Mesendoderm (in vitro differentiated cells): ENCODE data around the gene POM121L2.
"Not testable (repeated sequence)": the region's sequence is repeated elsewhere in the genome, so short reads cannot be mapped to it uniquely, and the experiment has no call there.

ENCODE experiments used
- DNase-seq: peaks from one replicate; pipeline ENCODE4 v3.0.0; 2013
- H2AK5ac ChIP-seq: 2 replicates; pipeline ENCODE4 v1.6.1; 2013; ENCODE audit warnings: low read length, inconsistent platforms
- H2BK120ac ChIP-seq: 2 replicates; pipeline ENCODE4 v1.6.1; 2013; ENCODE audit warnings: low read depth, mild to moderate bottlenecking, low read length, moderate library complexity, mixed read lengths
- H2BK15ac ChIP-seq: replicated peaks from 2 replicates; pipeline ENCODE4 v1.6.1; 2013; ENCODE audit warnings: low read depth, mild to moderate bottlenecking, moderate library complexity
- H2BK5ac ChIP-seq: 2 replicates; pipeline ENCODE4 v1.6.1; 2013; ENCODE audit warnings: low read length, inconsistent platforms
- H3K18ac ChIP-seq: 2 replicates; pipeline ENCODE4 v1.6.1; 2013; ENCODE audit warnings: mild to moderate bottlenecking, low read length, mixed read lengths
- H3K23ac ChIP-seq: one replicate; pipeline ENCODE4 v1.6.1; 2013; ENCODE audit warnings: low read length
- H3K27ac ChIP-seq: 2 replicates; pipeline ENCODE4 v1.5.1; 2013; ENCODE audit warnings: low read depth, mild to moderate bottlenecking, inconsistent platforms, low read length, moderate library complexity
- H3K27me3 ChIP-seq: 2 replicates; pipeline ENCODE4 v1.6.1; 2013; ENCODE audit warnings: low read length, control low read depth, mild to moderate bottlenecking, inconsistent platforms; ENCODE audit not compliant: insufficient read depth, poor library complexity
- H3K36me3 ChIP-seq: 2 replicates; pipeline ENCODE4 v1.6.1; 2013; ENCODE audit warnings: low read length, inconsistent platforms; ENCODE audit not compliant: control insufficient read depth, insufficient read depth
- H3K4ac ChIP-seq: one replicate; pipeline ENCODE4 v1.6.1; 2013; ENCODE audit warnings: low read depth, mild to moderate bottlenecking, low read length, moderate library complexity
- H3K4me1 ChIP-seq: 2 replicates; pipeline ENCODE4 v1.6.1; 2013; ENCODE audit warnings: low read depth, low read length, inconsistent platforms; ENCODE audit not compliant: control insufficient read depth
- H3K4me2 ChIP-seq: 2 replicates; pipeline ENCODE4 v1.6.1; 2013; ENCODE audit warnings: low read length
- H3K4me3 ChIP-seq: 2 replicates; pipeline ENCODE4 v1.5.1; 2013; ENCODE audit warnings: mild to moderate bottlenecking, low read length
- H3K56ac ChIP-seq: one replicate; pipeline ENCODE4 v1.6.1; 2013; ENCODE audit warnings: low read length
- H3K79me1 ChIP-seq: 2 replicates; pipeline ENCODE4 v1.6.1; 2013; ENCODE audit warnings: low read length, inconsistent platforms
- H3K79me2 ChIP-seq: 2 replicates; pipeline ENCODE4 v1.6.1; 2013; ENCODE audit warnings: mild to moderate bottlenecking, low read length; ENCODE audit not compliant: control insufficient read depth, insufficient read depth
- H3K9ac ChIP-seq: 2 replicates; pipeline ENCODE4 v1.6.1; 2013; ENCODE audit warnings: low read length, inconsistent platforms
- H4K5ac ChIP-seq: one replicate; pipeline ENCODE4 v1.6.1; 2013; ENCODE audit warnings: low read length
- H4K8ac ChIP-seq: one replicate; pipeline ENCODE4 v1.6.1; 2013; ENCODE audit warnings: low read depth, mild to moderate bottlenecking, control low read depth, low read length, moderate library complexity
- WGBS: extraction: QIAGEN DNeasy Blood & Tissue Kit; methylation state at CpG from one replicate; pipeline ENCODE4 v1.1.7; 2013; ENCODE audit warnings: low lambda C conversion rate, missing lambda C conversion rate; ENCODE audit not compliant: insufficient coverage; ENCODE audit errors: extremely low coverage; 5-methylcytosine and 5-hydroxymethylcytosine counted together

POM121L2 gene

GRCh38 chr6:27267003-27267402 is 45.1 kb downstream of the POM121L2 start:
- not testable (repeated sequence) for H3K27me3 ChIP-seq, H2BK5ac ChIP-seq, H4K5ac ChIP-seq, H3K4me1 ChIP-seq, H2AK5ac ChIP-seq, H4K8ac ChIP-seq, H2BK120ac ChIP-seq, H3K4me3 ChIP-seq, H3K79me1 ChIP-seq, H3K36me3 ChIP-seq, H3K23ac ChIP-seq, H3K4ac ChIP-seq, H2BK15ac ChIP-seq, DNase-seq, H3K9ac ChIP-seq, H3K18ac ChIP-seq, H3K56ac ChIP-seq, H3K4me2 ChIP-seq, H3K27ac ChIP-seq, H3K79me2 ChIP-seq
- no CpG with 5 or more reads among the region's 3 CpGs for WGBS

GRCh38 chr6:27263886-27264285 is 48.2 kb downstream of the POM121L2 start:
- H2BK5ac ChIP-seq, result no peak overlapping the region
- H3K79me2 ChIP-seq, result no peaks in the 10 kb centered on the region
- no peaks in the 10 kb centered on the region for H3K4me1 ChIP-seq
- H2BK120ac ChIP-seq, result no peak overlapping the region
- no peak overlapping the region for H3K18ac ChIP-seq
- H4K5ac ChIP-seq, result no peak overlapping the region
- H3K9ac ChIP-seq, result no peak overlapping the region
- no peak overlapping the region for H3K4me2 ChIP-seq
- WGBS, result no CpG with 5 or more reads among the region's 8 CpGs
- H3K23ac ChIP-seq, result no peak overlapping the region
- H3K36me3 ChIP-seq, result no peaks in the 10 kb centered on the region
- no peaks in the 10 kb centered on the region for H3K79me1 ChIP-seq
- H3K4ac ChIP-seq, result no peak overlapping the region
- no peak overlapping the region for H3K4me3 ChIP-seq
- no peak overlapping the region for H3K27ac ChIP-seq
- no peak for DNase-seq
- H4K8ac ChIP-seq, result no peak overlapping the region
- H2BK15ac ChIP-seq, result no peak overlapping the region
- no peaks in the 10 kb centered on the region for H3K27me3 ChIP-seq
- H3K56ac ChIP-seq, result no peak overlapping the region
- H2AK5ac ChIP-seq, result no peak overlapping the region

GRCh38 chr6:27260836-27261375 is 51.2 kb downstream of the POM121L2 start:
- Histone ChIP-seq H3K4me1 (no peaks in the 10 kb centered on the region), H3K27me3 (no peaks in the 10 kb centered on the region), H3K9ac (peak overlapping the region; percentile 63), H4K8ac (no peak overlapping the region), H3K56ac (peak overlapping the region; percentile 64), H3K4me3 (peak overlapping the region; percentile 46), H3K4me2 (peak overlapping the region; percentile 75), H2AK5ac (no peak overlapping the region), H4K5ac (no peak overlapping the region), H3K27ac (no peak overlapping the region), H3K36me3 (no peaks in the 10 kb centered on the region), H2BK120ac (no peak overlapping the region), H3K4ac (no peak overlapping the region), H3K79me2 (no peaks in the 10 kb centered on the region), H3K23ac (no peak overlapping the region), H2BK15ac (no peak overlapping the region), H3K18ac (peak overlapping the region; percentile 60), H3K79me1 (no peaks in the 10 kb centered on the region), H2BK5ac (no peak overlapping the region)
- DNase-seq, result peak; percentile 66
- WGBS, result no CpG with 5 or more reads among the region's 30 CpGs

GRCh38 chr6:27260369-27260768 is 51.7 kb downstream of the POM121L2 start:
- Histone ChIP-seq H3K9ac (peak overlapping the region; percentile 63), H3K36me3 (no peaks in the 10 kb centered on the region), H3K27ac (no peak overlapping the region), H3K4me2 (peak overlapping the region; percentile 35), H3K4ac (no peak overlapping the region), H4K8ac (no peak overlapping the region), H2BK15ac (no peak overlapping the region), H3K79me2 (no peaks in the 10 kb centered on the region), H3K56ac (peak overlapping the region; percentile 65), H2BK120ac (no peak overlapping the region), H2BK5ac (no peak overlapping the region), H3K4me1 (no peaks in the 10 kb centered on the region), H4K5ac (no peak overlapping the region), H2AK5ac (no peak overlapping the region), H3K27me3 (no peaks in the 10 kb centered on the region), H3K23ac (no peak overlapping the region), H3K18ac (peak overlapping the region; percentile 22), H3K4me3 (peak overlapping the region; percentile 44), H3K79me1 (no peaks in the 10 kb centered on the region)
- DNase-seq, result peak; percentile 76
- WGBS, result no CpG with 5 or more reads among the region's 21 CpGs
